Stomach smooth muscle (tissue), 2 donors: ENCODE measurements around the gene SHISA7.

Source experiments
- H3K27ac ChIP-seq: one replicate; pipeline ENCODE4 v1.7.0; 2013; ENCODE audit warnings: mild to moderate bottlenecking, low read length, inconsistent platforms
- H3K27me3 ChIP-seq, 2 donors: one replicate each; pipeline ENCODE4 v1.7.0; 2013; ENCODE audit warnings: low read length in 2 of 2; ENCODE audit not compliant: insufficient read depth in 2 of 2, control insufficient read depth in 1 of 2
- H3K36me3 ChIP-seq, 2 donors: one replicate each; pipeline ENCODE4 v1.7.0; 2013; ENCODE audit warnings: low read length in 2 of 2; ENCODE audit not compliant: control insufficient read depth in 2 of 2, insufficient read depth in 2 of 2
- H3K4me1 ChIP-seq: one replicate; pipeline ENCODE4 v1.7.0; 2013; ENCODE audit warnings: low read length; ENCODE audit not compliant: control insufficient read depth, insufficient read depth
- H3K4me3 ChIP-seq, 2 donors: one replicate each; pipeline ENCODE4 v1.7.0; 2013; ENCODE audit warnings: low read length in 2 of 2
- H3K9ac ChIP-seq, 2 donors: one replicate each; pipeline ENCODE4 v1.7.0; 2013; ENCODE audit warnings: low read length in 2 of 2, mild to moderate bottlenecking in 1 of 2
- H3K9me3 ChIP-seq, 2 donors: one replicate each; pipeline ENCODE4 v1.7.0; 2013; ENCODE audit warnings: low read length in 2 of 2; ENCODE audit not compliant: control insufficient read depth in 2 of 2
- donor health status: healthy.
- donor health status: Pancreatic carcinoma.

Gene SHISA7

DNA sequence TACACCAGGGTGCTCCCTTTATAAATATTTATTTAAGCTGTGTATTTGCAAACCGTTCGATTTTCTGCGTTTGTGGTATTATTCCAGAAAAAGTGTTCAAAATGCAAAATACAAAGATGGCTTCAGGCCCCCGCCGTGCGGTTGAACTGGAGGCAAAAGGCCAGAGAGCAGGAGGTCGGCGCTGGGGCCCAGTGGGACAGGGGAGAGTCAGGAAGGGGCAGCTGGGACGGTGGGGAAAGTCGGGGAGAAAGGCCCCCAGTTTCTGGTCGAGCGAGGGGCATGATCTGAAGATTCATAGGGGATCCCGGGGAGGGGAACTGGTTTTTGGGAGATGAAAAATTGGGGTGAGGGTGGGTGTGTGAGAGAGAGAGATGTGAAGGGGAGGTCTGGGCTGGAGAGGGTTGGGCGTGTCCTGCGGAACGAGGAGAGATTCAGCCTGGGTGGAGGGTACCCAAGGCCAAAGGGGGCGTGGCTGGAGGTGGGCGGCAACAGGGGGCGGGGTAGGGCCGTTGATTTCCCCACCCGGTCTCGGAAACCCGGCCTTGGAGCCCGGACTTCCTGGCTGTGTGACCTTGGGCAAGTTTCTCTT, 17.7 kb upstream of the SHISA7 start:
- Histone ChIP-seq H3K4me1 (peaks cover 29% of the 10 kb centered on the region), H3K9ac (peak overlapping the region; percentile 87 to 91), H3K27me3 (no peaks in the 10 kb centered on the region), H3K27ac (peak overlapping the region; percentile 91), H3K4me3 (peak overlapping the region; percentile 83 to 93), H3K9me3 (no peaks in the 10 kb centered on the region), H3K36me3 (no peaks in the 10 kb centered on the region)

DNA sequence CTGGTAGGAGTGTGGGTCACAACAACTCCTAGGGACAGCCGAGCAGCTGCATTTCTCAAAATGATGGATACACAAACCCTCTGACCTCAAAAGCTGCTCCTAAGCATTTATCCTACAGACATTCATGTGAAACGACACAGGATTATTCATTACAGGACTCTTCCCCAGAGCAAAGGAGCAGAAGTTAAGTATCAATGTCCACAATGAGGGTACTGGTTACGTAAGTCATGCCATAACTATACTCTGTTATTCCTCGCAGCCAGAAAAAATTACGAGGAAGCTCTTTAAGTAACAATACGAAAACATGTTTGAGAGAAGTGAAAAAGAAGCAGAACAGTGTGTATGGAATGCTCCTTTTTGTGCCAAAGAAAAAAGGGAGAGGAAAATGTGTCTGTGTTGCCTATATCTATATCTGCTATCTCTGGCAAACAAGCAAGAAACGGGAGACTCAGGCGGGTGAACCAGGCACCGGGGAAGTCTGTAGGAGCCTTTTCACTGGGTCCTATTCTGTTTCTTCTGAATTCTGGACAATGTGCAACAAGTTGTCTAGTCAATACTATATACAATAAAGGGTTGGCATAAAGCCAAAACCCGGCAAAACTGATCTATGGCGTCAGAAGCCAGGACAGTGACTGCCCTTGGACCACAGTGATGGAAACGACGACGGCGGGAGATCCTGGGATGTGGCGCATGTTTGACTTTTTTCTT, 17.0 kb upstream of the SHISA7 start:
- Histone ChIP-seq H3K9me3 (no peaks in the 10 kb centered on the region), H3K27ac (peak overlapping the region; percentile 91), H3K9ac (peak overlapping the region; percentile 46 to 47), H3K4me3 (peak overlapping the region; percentile 83 to 93), H3K36me3 (no peaks in the 10 kb centered on the region), H3K27me3 (no peaks in the 10 kb centered on the region), H3K4me1 (peaks cover 29% of the 10 kb centered on the region)

DNA sequence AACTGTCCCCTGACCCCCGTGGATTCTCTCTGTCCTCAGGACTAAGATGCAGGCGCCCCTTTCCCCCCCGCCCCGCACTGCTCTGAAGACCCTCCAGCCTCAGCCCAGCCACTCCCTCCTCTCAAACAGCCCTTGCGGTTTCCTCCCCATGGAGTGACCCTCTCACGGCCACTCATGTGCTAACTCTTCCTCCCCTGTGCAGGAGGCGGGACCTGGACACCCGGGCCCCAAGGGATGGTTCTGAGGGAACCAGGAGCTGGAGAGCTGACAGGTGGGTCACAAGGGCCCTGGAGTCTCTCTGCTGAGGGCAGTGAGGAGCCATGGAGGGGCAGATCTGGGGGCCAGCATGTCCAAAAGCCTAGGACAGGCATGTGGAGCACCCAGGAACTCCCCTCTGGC, 16.4 kb upstream of the SHISA7 start:
- Histone ChIP-seq H3K4me1 (peaks cover 29% of the 10 kb centered on the region), H3K36me3 (no peaks in the 10 kb centered on the region), H3K9me3 (no peaks in the 10 kb centered on the region), H3K27ac (peak overlapping the region; percentile 91), H3K9ac (peak overlapping the region in 1 of 2 donors; percentile 47), H3K27me3 (no peaks in the 10 kb centered on the region), H3K4me3 (peak overlapping the region in 1 of 2 donors; percentile 93)

DNA sequence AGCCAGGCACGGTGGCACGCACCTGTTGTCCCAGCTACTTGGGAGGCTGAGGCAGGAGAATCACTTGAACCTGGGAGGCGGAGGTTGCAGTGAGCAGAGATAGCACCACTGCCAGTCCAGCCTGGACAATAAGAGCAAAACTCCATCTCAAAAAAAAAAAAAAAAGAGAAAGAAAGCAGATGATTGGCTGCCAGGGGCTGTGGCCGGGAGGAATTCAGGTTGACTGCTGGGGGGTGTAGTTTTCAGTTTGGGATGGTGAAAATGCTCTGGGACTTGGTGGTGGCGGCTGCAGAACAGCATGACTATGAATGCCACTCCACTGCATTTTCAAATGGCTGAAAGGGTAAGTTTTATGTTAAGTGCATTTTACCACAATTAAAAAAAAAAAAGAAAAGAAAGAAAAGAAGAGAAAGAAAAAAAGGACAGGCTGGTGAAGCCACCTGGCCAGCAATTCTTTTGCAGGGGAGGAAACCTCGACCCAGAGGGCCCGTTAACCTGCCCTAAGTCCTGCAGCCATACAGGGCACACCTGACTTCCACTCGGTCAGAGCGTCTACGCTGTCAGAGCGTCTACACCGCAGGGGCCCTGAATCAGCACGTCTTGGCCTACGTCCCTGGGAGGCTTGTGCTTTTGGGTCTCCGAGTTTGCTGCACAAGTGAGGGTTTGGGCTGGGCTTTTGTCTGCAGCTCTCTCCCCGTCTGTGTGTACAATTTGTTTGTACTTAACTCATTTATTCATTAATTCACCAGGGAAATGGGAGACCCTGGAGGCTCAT, 14.8 kb upstream of the SHISA7 start:
- no peaks in the 10 kb centered on the region for H3K36me3 ChIP-seq
- H3K9ac ChIP-seq, result no peak overlapping the region
- no peaks in the 10 kb centered on the region for H3K9me3 ChIP-seq
- H3K4me3 ChIP-seq, result no peak overlapping the region
- H3K27me3 ChIP-seq, result no peaks in the 10 kb centered on the region
- H3K4me1 ChIP-seq, result peaks cover 33% of the 10 kb centered on the region
- no peak overlapping the region for H3K27ac ChIP-seq

DNA sequence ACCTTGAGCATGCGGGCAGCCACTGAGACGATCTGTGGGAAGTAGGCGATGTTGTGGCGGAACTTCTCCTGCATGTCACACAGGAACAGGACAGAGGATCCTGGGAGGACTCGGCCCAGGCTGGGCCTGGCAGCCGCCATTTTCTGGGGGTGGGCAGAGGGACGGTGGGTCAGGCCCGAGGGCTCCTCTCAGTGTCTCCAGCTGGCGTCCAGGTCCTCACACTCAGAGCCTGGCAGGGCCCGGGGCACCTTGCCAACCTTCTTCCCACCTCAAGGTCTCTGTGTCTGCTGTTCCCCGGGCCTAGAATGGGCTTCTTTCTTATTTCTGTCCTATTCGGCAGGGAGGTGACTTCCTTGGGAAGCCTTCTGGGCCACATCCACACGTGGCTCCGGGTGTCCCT, 13.2 kb upstream of the SHISA7 start:
- H3K36me3 ChIP-seq, result no peaks in the 10 kb centered on the region
- H3K9ac ChIP-seq, result no peak overlapping the region
- H3K9me3 ChIP-seq, result no peaks in the 10 kb centered on the region
- H3K27ac ChIP-seq, result no peak overlapping the region
- H3K4me3 ChIP-seq, result no peak overlapping the region
- peaks cover 32% of the 10 kb centered on the region for H3K4me1 ChIP-seq
- H3K27me3 ChIP-seq, result peaks cover 5 to 14% of the 10 kb centered on the region in 2 donors

DNA sequence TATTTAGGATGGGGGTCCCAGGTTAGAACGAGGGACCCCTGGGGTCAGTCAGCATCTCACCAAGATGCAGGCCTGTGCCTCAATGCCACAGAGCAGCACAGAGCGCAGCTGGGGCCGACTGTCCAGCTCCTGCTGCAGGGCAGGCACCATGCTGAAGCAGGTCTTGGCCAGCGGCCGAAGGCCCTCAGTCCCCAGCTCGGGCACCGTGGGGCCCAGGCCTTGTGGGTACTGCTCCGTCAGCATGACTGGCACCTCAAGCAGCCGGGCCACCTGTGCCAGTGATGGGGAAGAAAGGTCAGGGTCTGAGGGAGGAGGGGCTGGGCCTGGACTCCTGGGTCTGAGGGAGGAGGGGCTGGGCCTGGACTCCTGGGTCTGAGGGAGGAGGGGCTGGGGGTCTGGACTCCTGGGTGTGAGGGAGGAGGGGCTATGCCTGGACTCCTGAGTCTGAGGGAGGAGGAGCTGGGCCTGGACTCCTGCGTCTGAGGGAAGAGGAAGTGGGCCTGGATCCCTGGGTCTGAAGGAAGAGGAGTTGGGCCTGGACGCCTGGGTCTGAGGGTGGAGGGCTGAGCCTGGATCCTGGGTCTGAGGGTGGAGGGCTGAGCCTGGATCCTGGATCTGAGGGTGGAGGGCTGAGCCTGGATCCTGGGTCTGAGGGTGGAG, 12.6 kb upstream of the SHISA7 start:
- Histone ChIP-seq H3K27me3 (peaks cover 5 to 16% of the 10 kb centered on the region in 2 donors), H3K4me1 (peaks cover 25% of the 10 kb centered on the region), H3K4me3 (no peak overlapping the region), H3K27ac (no peak overlapping the region), H3K9me3 (no peaks in the 10 kb centered on the region), H3K9ac (no peak overlapping the region), H3K36me3 (no peaks in the 10 kb centered on the region)

DNA sequence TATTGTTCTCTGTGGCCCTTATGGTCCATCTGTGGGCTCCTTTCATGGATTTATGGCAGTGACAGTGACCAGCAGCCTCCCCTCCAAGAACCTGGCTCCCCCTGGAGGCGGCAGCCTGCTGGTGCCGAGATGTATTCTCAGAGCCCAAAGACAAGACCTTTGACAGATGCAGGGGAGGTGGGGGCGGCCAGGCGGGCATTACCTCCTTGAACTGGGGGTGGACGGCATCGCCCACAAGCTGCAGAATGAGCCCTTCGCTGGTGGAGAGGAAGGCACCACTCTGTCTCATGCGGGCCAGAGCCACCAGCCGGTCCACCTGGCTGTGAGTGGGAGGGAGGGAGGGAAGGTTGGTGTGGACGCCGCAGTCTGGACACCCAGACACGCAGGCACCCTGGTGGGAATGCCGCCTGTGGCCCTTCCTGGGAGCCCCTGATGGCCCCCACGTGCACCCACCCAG, 11.7 kb upstream of the SHISA7 start:
- H3K27me3 ChIP-seq, result peaks cover 9 to 17% of the 10 kb centered on the region in 2 donors
- no peak overlapping the region for H3K27ac ChIP-seq
- H3K4me1 ChIP-seq, result peaks cover 17% of the 10 kb centered on the region
- no peak overlapping the region for H3K9ac ChIP-seq
- no peaks in the 10 kb centered on the region for H3K36me3 ChIP-seq
- no peak overlapping the region for H3K4me3 ChIP-seq
- no peaks in the 10 kb centered on the region for H3K9me3 ChIP-seq

DNA sequence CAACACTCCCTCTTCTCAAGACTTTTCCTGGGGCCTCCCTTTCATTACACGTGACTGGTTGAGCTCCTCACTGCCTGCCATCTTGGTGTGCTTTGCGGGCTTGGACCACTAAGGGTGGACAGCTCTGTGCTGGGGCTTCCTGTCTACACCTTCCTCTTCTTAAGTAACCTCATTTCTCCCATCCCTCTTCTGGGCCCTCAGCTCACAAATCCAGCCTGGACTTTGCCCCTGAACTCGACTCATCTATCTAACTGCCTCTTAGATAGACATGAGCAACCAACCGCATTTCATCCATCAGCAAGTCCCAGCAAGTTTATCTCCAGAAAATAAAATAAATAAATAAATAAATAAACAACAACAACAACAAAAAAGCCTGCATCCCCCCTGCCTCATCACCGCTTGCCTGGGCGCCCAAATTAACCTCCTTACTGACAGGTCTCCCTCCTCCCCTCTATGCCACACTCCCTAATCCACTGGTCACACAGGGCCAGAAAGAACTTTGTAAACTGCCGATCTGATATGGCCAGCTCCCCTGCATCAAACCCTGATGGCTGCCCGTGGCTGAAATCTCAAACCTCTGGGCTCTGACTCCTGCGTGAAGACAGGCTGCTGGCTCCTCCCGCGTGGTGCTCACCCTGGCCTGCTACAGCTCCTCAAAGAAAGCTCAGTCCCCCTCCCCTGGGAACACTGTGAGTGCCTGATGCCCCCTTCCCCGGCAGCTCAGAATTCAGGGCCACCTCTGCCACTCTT, 10.6 kb upstream of the SHISA7 start:
- Histone ChIP-seq H3K27me3 (peaks cover 19 to 27% of the 10 kb centered on the region in 2 donors), H3K27ac (no peak overlapping the region), H3K4me3 (no peak overlapping the region), H3K36me3 (no peaks in the 10 kb centered on the region), H3K4me1 (peaks cover 12% of the 10 kb centered on the region), H3K9me3 (no peaks in the 10 kb centered on the region), H3K9ac (no peak overlapping the region)

DNA sequence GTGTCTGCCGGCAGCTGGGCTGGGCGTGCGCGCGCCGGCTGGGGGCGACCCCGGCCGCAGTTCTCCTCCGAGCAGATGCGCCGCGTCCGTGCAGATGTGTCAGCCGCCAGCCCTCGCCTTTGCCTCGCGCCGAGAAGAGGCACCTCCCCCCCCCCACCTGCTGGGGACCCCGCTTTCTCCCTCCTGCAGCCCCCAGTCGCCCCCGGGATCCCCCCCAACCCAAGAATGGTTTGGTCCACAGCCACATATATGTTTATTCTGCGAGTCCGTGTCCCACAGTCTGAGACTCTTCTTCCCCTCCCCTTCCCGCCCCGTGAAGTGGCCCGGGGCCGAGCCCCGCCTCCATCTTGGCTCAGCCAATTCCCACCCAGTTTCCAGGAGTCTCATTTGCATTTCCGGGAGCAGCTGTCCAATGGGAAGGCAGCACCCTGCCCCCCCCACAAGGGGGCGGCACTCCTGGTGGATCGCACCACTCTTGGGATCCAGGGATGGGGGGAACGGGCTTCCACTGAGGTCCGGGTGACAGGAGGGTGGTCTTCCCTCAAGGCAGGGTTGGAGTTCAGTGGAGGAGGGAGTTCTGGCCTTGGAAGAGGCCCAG, 9.7 kb upstream of the SHISA7 start:
- Histone ChIP-seq H3K4me1 (peaks cover 13% of the 10 kb centered on the region), H3K27me3 (peaks cover 21 to 27% of the 10 kb centered on the region in 2 donors), H3K27ac (no peak overlapping the region), H3K4me3 (no peak overlapping the region), H3K36me3 (no peaks in the 10 kb centered on the region), H3K9me3 (no peaks in the 10 kb centered on the region), H3K9ac (no peak overlapping the region)
